Naive thymus-derived CD4-positive, alpha-beta T cell (primary cell): ENCODE data around the gene GABRB3. TPM values are rescaled to one million over a fixed set of nuclear protein-coding genes. Genes with fewer than 3 reads are reported as not detected.

ENCODE experiments used
- ATAC-seq: fragments of 150-1000 bp; cut with Tn5 transposase; 2 replicates; pipeline ENCODE4 v1.10.0; 2021; ENCODE audit warnings: mild to moderate bottlenecking, moderate library complexity
- CTCF ChIA-PET: fragments of 350-600 bp; sonication (Branson Sonifier 250); formaldehyde crosslinking; loops from one replicate; lab custom pipeline; 2021; ENCODE audit warnings: antibody characterized with exemption; lab: Charles Lee
- POLR2A ChIA-PET: fragments of 350-600 bp; sonication (Branson Sonifier 250); formaldehyde crosslinking; loops from one replicate; lab custom pipeline; 2021; ENCODE audit warnings: antibody characterized with exemption, inconsistent platforms; lab: Charles Lee
- DNase-seq, 9 donors: peaks; one replicate each; pipeline versions ENCODE4 v3.0.0 to v3.0.0-alpha.2; 2020 to 2022; ENCODE audit warnings: mixed read lengths in 1 of 9
- H3K27ac ChIP-seq: one replicate; pipeline ENCODE4 v1.7.0; 2013; ENCODE audit warnings: mild to moderate bottlenecking, low read depth, low read length, moderate library complexity
- H3K27me3 ChIP-seq, 2 donors: one replicate each; pipeline ENCODE4 v1.7.0; 2013; ENCODE audit warnings: low read length in 2 of 2, mild to moderate bottlenecking in 2 of 2, moderate library complexity in 2 of 2; ENCODE audit not compliant: control insufficient read depth in 2 of 2, insufficient read depth in 2 of 2
- H3K36me3 ChIP-seq, 3 experiments: 1 replicate in 2 of 3; 2 replicates in 1 of 3; pipeline ENCODE4 v1.7.0; 2013; ENCODE audit warnings: low read length in 3 of 3, mild to moderate bottlenecking in 3 of 3, moderate library complexity in 1 of 3; ENCODE audit not compliant: insufficient read depth in 3 of 3, control insufficient read depth in 2 of 3
- H3K4me1 ChIP-seq, 2 donors: one replicate each; pipeline ENCODE4 v1.7.0; 2013; ENCODE audit warnings: low read length in 2 of 2, mild to moderate bottlenecking in 2 of 2, moderate library complexity in 1 of 2; ENCODE audit not compliant: control insufficient read depth in 2 of 2, insufficient read depth in 2 of 2
- H3K4me3 ChIP-seq: 2 replicates; pipeline ENCODE4 v1.7.0; 2013; ENCODE audit warnings: mild to moderate bottlenecking, low read length
- H3K9me3 ChIP-seq, 3 experiments: 1 replicate in 2 of 3; 2 replicates in 1 of 3; pipeline ENCODE4 v1.7.0; 2013; ENCODE audit warnings: low read length in 3 of 3; ENCODE audit not compliant: control insufficient read depth in 2 of 3
- H3K27ac Mint-ChIP-seq, 9 donors: one replicate each; pipeline ENCODE4 v1.8.0; 2020 to 2022; ENCODE audit warnings: mixed read lengths in 9 of 9, mild to moderate bottlenecking in 8 of 9, moderate library complexity in 5 of 9, inconsistent platforms in 2 of 9
- H3K27me3 Mint-ChIP-seq, 5 donors: one replicate each; pipeline ENCODE4 v1.8.0; 2021 to 2022; ENCODE audit warnings: mixed read lengths in 5 of 5, mild to moderate bottlenecking in 1 of 5
- H3K36me3 Mint-ChIP-seq, 5 donors: one replicate each; pipeline ENCODE4 v1.8.0; 2020 to 2022; ENCODE audit warnings: mixed read lengths in 5 of 5, mild to moderate bottlenecking in 3 of 5, inconsistent platforms in 1 of 5
- H3K4me1 Mint-ChIP-seq, 7 donors: one replicate each; pipeline ENCODE4 v1.8.0; 2020 to 2022; ENCODE audit warnings: mixed read lengths in 7 of 7, mild to moderate bottlenecking in 3 of 7, inconsistent platforms in 1 of 7
- H3K4me3 Mint-ChIP-seq, 10 donors: one replicate each; pipeline ENCODE4 v1.8.0; 2020 to 2022; ENCODE audit warnings: mild to moderate bottlenecking in 10 of 10, mixed read lengths in 10 of 10, moderate library complexity in 6 of 10, inconsistent platforms in 2 of 10
- H3K9me3 Mint-ChIP-seq, 11 donors: one replicate each; pipeline ENCODE4 v1.8.0; 2020 to 2022; ENCODE audit warnings: mixed read lengths in 11 of 11, mild to moderate bottlenecking in 4 of 11, inconsistent platforms in 1 of 11, moderate library complexity in 1 of 11
- intact Hi-C, 2 donors: fragments of 100-400 bp; cut with micrococcal nuclease; formaldehyde crosslinking; loops; one replicate each; pipeline ENCODE4 v1.15.1; 2023
- polyA plus RNA-seq, 2 donors: library from polyadenylated mRNA; unstranded; fragments of 300-500 nt; fragmentation: Illumina TruSeq; gene quantifications; one replicate each; pipeline ENCODE4 v1.2.3, GENCODE V29; 2021
- total RNA-seq, 6 experiments: library from RNA in 5 of 6; stranded (reverse) in 5 of 6; gene quantifications; 1 replicate in 5 of 6; 2 replicates in 1 of 6; pipeline ENCODE4 v1.2.3 and lab custom pipeline; 2021 to 2026

GABRB3 gene
- total and polyA plus RNA-seq, 7 experiments from 2014 or later = 0.51 TPM; not detected in 6

GRCh38 chr15:26712335-26712734 is 60.5 kb downstream of the GABRB3 start:
- peaks cover 4 to 47% (median 25%) of the 10 kb centered on the region in 11 donors for H3K9me3 Mint-ChIP-seq
- H3K4me1 ChIP-seq = no peaks in the 10 kb centered on the region
- ATAC-seq = no peak
- peaks cover 0 to 16% (median 0%) of the 10 kb centered on the region in 5 donors for H3K27me3 Mint-ChIP-seq
- no peaks in the 10 kb centered on the region for H3K36me3 ChIP-seq
- H3K27me3 ChIP-seq = no peaks in the 10 kb centered on the region
- H3K9me3 ChIP-seq = no peaks in the 10 kb centered on the region
- H3K27ac Mint-ChIP-seq = no peak overlapping the region
- DNase-seq = no peak
- POLR2A ChIA-PET = no interaction called here
- intact Hi-C loops = no loop called here
- CTCF ChIA-PET = no interaction called here
- H3K4me1 Mint-ChIP-seq = no peaks in the 10 kb centered on the region
- no peak overlapping the region for H3K4me3 Mint-ChIP-seq
- H3K27ac ChIP-seq = no peak overlapping the region
- H3K4me3 ChIP-seq = no peak overlapping the region
- H3K36me3 Mint-ChIP-seq = no peaks in the 10 kb centered on the region

GRCh38 chr15:26711445-26711844 is 61.4 kb downstream of the GABRB3 start:
- ChIA-PET CTCF (no interaction called here), POLR2A (no interaction called here)
- H3K36me3 ChIP-seq = no peaks in the 10 kb centered on the region
- no peak for DNase-seq
- Mint-ChIP-seq H3K27ac (no peak overlapping the region), H3K9me3 (peaks cover 4 to 40% (median 21%) of the 10 kb centered on the region in 11 donors), H3K4me3 (no peak overlapping the region), H3K4me1 (no peaks in the 10 kb centered on the region), H3K27me3 (peaks cover 0 to 16% (median 0%) of the 10 kb centered on the region in 5 donors), H3K36me3 (no peaks in the 10 kb centered on the region)
- intact Hi-C loops = no loop called here
- ATAC-seq = no peak
- no peaks in the 10 kb centered on the region for H3K4me1 ChIP-seq
- no peak overlapping the region for H3K4me3 ChIP-seq
- no peaks in the 10 kb centered on the region for H3K9me3 ChIP-seq
- no peak overlapping the region for H3K27ac ChIP-seq
- no peaks in the 10 kb centered on the region for H3K27me3 ChIP-seq

GRCh38 chr15:26702381-26702780 is 70.5 kb downstream of the GABRB3 start:
- ChIA-PET CTCF (no interaction called here), POLR2A (no interaction called here)
- Histone ChIP-seq H3K27me3 (no peaks in the 10 kb centered on the region), H3K36me3 (no peaks in the 10 kb centered on the region), H3K9me3 (no peaks in the 10 kb centered on the region), H3K27ac (no peak overlapping the region), H3K4me1 (no peaks in the 10 kb centered on the region), H3K4me3 (no peak overlapping the region)
- intact Hi-C loops = no loop called here
- no peaks in the 10 kb centered on the region for H3K4me1 Mint-ChIP-seq
- no peaks in the 10 kb centered on the region for H3K27me3 Mint-ChIP-seq
- no peak overlapping the region for H3K27ac Mint-ChIP-seq
- peaks cover 0 to 5% (median 0%) of the 10 kb centered on the region in 5 donors for H3K36me3 Mint-ChIP-seq
- ATAC-seq = no peak
- peaks cover 4 to 43% (median 12%) of the 10 kb centered on the region in 11 donors for H3K9me3 Mint-ChIP-seq
- H3K4me3 Mint-ChIP-seq = no peak overlapping the region
- DNase-seq = no peak

- no peak overlapping the region for H3K27ac ChIP-seq
- H3K9me3 ChIP-seq = peaks cover 0 to 5% (median 0%) of the 10 kb centered on the region in 3 experiments
- H3K36me3 Mint-ChIP-seq = peaks cover 0 to 5% (median 0%) of the 10 kb centered on the region in 5 donors
- H3K4me1 ChIP-seq = no peaks in the 10 kb centered on the region
- ChIA-PET CTCF (no interaction called here), POLR2A (no interaction called here)
- H3K36me3 ChIP-seq = no peaks in the 10 kb centered on the region
- no peak overlapping the region for H3K4me3 Mint-ChIP-seq
- ATAC-seq (no peak), DNase-seq (no peak)
- no peaks in the 10 kb centered on the region for H3K27me3 ChIP-seq
- peaks cover 5 to 45% (median 16%) of the 10 kb centered on the region in 11 donors for H3K9me3 Mint-ChIP-seq
- no peaks in the 10 kb centered on the region for H3K27me3 Mint-ChIP-seq
- H3K4me1 Mint-ChIP-seq = no peaks in the 10 kb centered on the region
- intact Hi-C loops = no loop called here
- no peak overlapping the region for H3K27ac Mint-ChIP-seq
- no peak overlapping the region for H3K4me3 ChIP-seq
Measured at GRCh38 chr15:26698555-26698954, 74.3 kb downstream of the GABRB3 start.

GRCh38 chr15:26697913-26698312 is 75.0 kb downstream of the GABRB3 start:
- Mint-ChIP-seq H3K36me3 (peaks cover 0 to 5% (median 0%) of the 10 kb centered on the region in 5 donors), H3K4me1 (no peaks in the 10 kb centered on the region), H3K9me3 (peaks cover 5 to 48% (median 18%) of the 10 kb centered on the region in 11 donors), H3K4me3 (no peak overlapping the region), H3K27me3 (no peaks in the 10 kb centered on the region), H3K27ac (no peak overlapping the region)
- no peak for ATAC-seq
- Histone ChIP-seq H3K27me3 (no peaks in the 10 kb centered on the region), H3K9me3 (peaks cover 0 to 5% (median 0%) of the 10 kb centered on the region in 3 experiments), H3K4me1 (no peaks in the 10 kb centered on the region), H3K36me3 (no peaks in the 10 kb centered on the region), H3K4me3 (no peak overlapping the region), H3K27ac (no peak overlapping the region)
- DNase-seq = no peak
- ChIA-PET CTCF (no interaction called here), POLR2A (no interaction called here)
- intact Hi-C loops = no loop called here

- ChIA-PET CTCF (no interaction called here), POLR2A (no interaction called here)
- H3K9me3 ChIP-seq = no peaks in the 10 kb centered on the region
- DNase-seq (no peak), ATAC-seq (no peak)
- H3K27ac ChIP-seq = no peak overlapping the region
- intact Hi-C loops = no loop called here
- H3K27ac Mint-ChIP-seq = no peak overlapping the region
- H3K4me1 Mint-ChIP-seq = no peaks in the 10 kb centered on the region
- H3K4me3 ChIP-seq = no peak overlapping the region
- no peaks in the 10 kb centered on the region for H3K36me3 ChIP-seq
- peaks cover 0 to 5% (median 0%) of the 10 kb centered on the region in 5 donors for H3K27me3 Mint-ChIP-seq
- H3K27me3 ChIP-seq = no peaks in the 10 kb centered on the region
- peaks cover 3 to 46% (median 12%) of the 10 kb centered on the region in 11 donors for H3K9me3 Mint-ChIP-seq
- H3K36me3 Mint-ChIP-seq = peaks cover 0 to 5% (median 0%) of the 10 kb centered on the region in 5 donors
- H3K4me3 Mint-ChIP-seq = no peak overlapping the region
- no peaks in the 10 kb centered on the region for H3K4me1 ChIP-seq
Measured at GRCh38 chr15:26691249-26691648, 81.6 kb downstream of the GABRB3 start.

GRCh38 chr15:26690778-26691177 is 82.1 kb downstream of the GABRB3 start:
- no peak overlapping the region for H3K27ac Mint-ChIP-seq
- H3K27me3 Mint-ChIP-seq = peaks cover 0 to 5% (median 0%) of the 10 kb centered on the region in 5 donors
- Histone ChIP-seq H3K27ac (no peak overlapping the region), H3K4me1 (no peaks in the 10 kb centered on the region), H3K36me3 (no peaks in the 10 kb centered on the region), H3K4me3 (no peak overlapping the region), H3K9me3 (no peaks in the 10 kb centered on the region), H3K27me3 (no peaks in the 10 kb centered on the region)
- intact Hi-C loops = no loop called here
- DNase-seq (no peak), ATAC-seq (no peak)
- H3K4me3 Mint-ChIP-seq = no peak overlapping the region
- H3K4me1 Mint-ChIP-seq = no peaks in the 10 kb centered on the region
- H3K36me3 Mint-ChIP-seq = peaks cover 0 to 5% (median 0%) of the 10 kb centered on the region in 5 donors
- POLR2A ChIA-PET = no interaction called here
- peaks cover 3 to 44% (median 12%) of the 10 kb centered on the region in 11 donors for H3K9me3 Mint-ChIP-seq
- CTCF ChIA-PET = no interaction called here
